Measurements from ENCODE around the gene EMCN. TPM values are rescaled to one million over a fixed set of nuclear protein-coding genes. Genes with fewer than 3 reads are reported as not detected.

The EMCN gene
- total and polyA plus RNA-seq, 10 of the 15 experiments (the other 5 are each of a cell fraction or from before 2014, with no cell fraction given): not detected

- DNase-seq (ENCODE audit: low read depth, low spot score) (no peak), ATAC-seq (no peak), FAIRE-seq (no peak)
- ChIA-PET RAD21 (ENCODE audit: unreplicated experiment) (no interaction called here), CTCF (no interaction called here), POLR2A (interaction anchor here (1.0 kb wide), 1 partner anchor 515 kb away, joined by 3 read pairs; no protein-coding TSS in a partner anchor), SMC1A (ENCODE audit: uncharacterized antibody, unreplicated experiment) (no interaction called here)
- no peaks in the 10 kb centered on the region for H4K20me1 ChIP-seq (ENCODE audit: control insufficient read depth, insufficient read depth)
- WGBS (ENCODE audit: insufficient coverage, insufficient replicate concordance, low lambda C conversion rate, missing lambda C conversion rate): 0% methylated on average over 1 of the region's 1 CpG
- in situ Hi-C loops (cut with MboI): no loop called here
- no peak overlapping the region for H3K4me2 ChIP-seq (ENCODE audit: control insufficient read depth, insufficient read depth)
- TF ChIP-seq SMAD1 (IDR thresholded peaks at IDR 0.05; ENCODE audit: low read depth, partially characterized antibody): no peak
- no peaks in the 10 kb centered on the region for H3K79me2 ChIP-seq (ENCODE audit: control insufficient read depth, insufficient read depth, low read length)
- no peaks in the 10 kb centered on the region for H3K27me3 ChIP-seq (replicated peaks in 1 of 2; ENCODE audit: control insufficient read depth in 2 of 2, insufficient read depth in 2 of 2, low read length in 1 of 2)
- no TSS peak for BruUV-seq (replicated peaks)
- no peak overlapping the region for H3K9ac ChIP-seq (ENCODE audit: control insufficient read depth, insufficient read depth, low read length)
- no peaks in the 10 kb centered on the region for H3K4me1 ChIP-seq (ENCODE audit: control insufficient read depth, insufficient read depth, low read length)
- no peak overlapping the region for H3K27ac ChIP-seq (ENCODE audit: control insufficient read depth, insufficient read depth)
- H3K4me3 ChIP-seq: no peak overlapping the region
- H2AFZ ChIP-seq (ENCODE audit: control insufficient read depth, low read depth, low read length): no peak overlapping the region
- H3K9me3 ChIP-seq (replicated peaks; ENCODE audit: control insufficient read depth, insufficient read depth, low read length): no peaks in the 10 kb centered on the region
- intact Hi-C loops (cut with micrococcal nuclease; ENCODE audit: unreplicated experiment): no loop called here
- no peaks in the 10 kb centered on the region for H3K36me3 ChIP-seq (ENCODE audit: control insufficient read depth in 2 of 2, insufficient read depth in 2 of 2, low read length in 1 of 2)
Observed at GRCh38 chr4:100466501-100466900, 51.3 kb downstream of the EMCN start.

GRCh38 chr4:100461807-100462605, 55.8 kb downstream of the EMCN start:
- Histone ChIP-seq H3K9ac (ENCODE audit: control insufficient read depth, insufficient read depth, low read length) (no peak overlapping the region), H3K4me3 (no peak overlapping the region), H3K4me2 (ENCODE audit: control insufficient read depth, insufficient read depth) (no peak overlapping the region), H3K79me2 (ENCODE audit: control insufficient read depth, insufficient read depth, low read length) (no peaks in the 10 kb centered on the region), H4K20me1 (ENCODE audit: control insufficient read depth, insufficient read depth) (no peaks in the 10 kb centered on the region), H3K36me3 (ENCODE audit: control insufficient read depth in 2 of 2, insufficient read depth in 2 of 2, low read length in 1 of 2) (no peaks in the 10 kb centered on the region), H3K4me1 (ENCODE audit: control insufficient read depth, insufficient read depth, low read length) (no peaks in the 10 kb centered on the region), H3K9me3 (replicated peaks; ENCODE audit: control insufficient read depth, insufficient read depth, low read length) (no peaks in the 10 kb centered on the region), H3K27me3 (replicated peaks in 1 of 2; ENCODE audit: control insufficient read depth in 2 of 2, insufficient read depth in 2 of 2, low read length in 1 of 2) (no peaks in the 10 kb centered on the region), H2AFZ (ENCODE audit: control insufficient read depth, low read depth, low read length) (no peak overlapping the region), H3K27ac (ENCODE audit: control insufficient read depth, insufficient read depth) (no peak overlapping the region)
- WGBS (ENCODE audit: insufficient coverage, insufficient replicate concordance, low lambda C conversion rate, missing lambda C conversion rate): 17% methylated on average over 5 of the region's 5 CpGs
- FAIRE-seq (no peak), DNase-seq (ENCODE audit: low read depth, low spot score) (no peak), ATAC-seq (no peak)
- in situ Hi-C loops (cut with MboI) (no loop called here), intact Hi-C loops (cut with micrococcal nuclease; ENCODE audit: unreplicated experiment) (no loop called here)
- SMC1A ChIA-PET (ENCODE audit: uncharacterized antibody, unreplicated experiment): no interaction called here
- CTCF ChIA-PET: no interaction called here
- RAD21 ChIA-PET (ENCODE audit: unreplicated experiment): no interaction called here
- BruUV-seq (replicated peaks): no TSS peak
- POLR2A ChIA-PET: no interaction called here
- TF ChIP-seq ZZZ3 (IDR thresholded peaks at IDR 0.05; ENCODE audit: control insufficient read depth, insufficient read length, low read depth): no peak
- TF ChIP-seq HCFC1 (IDR thresholded peaks at IDR 0.05; ENCODE audit: low read length): no peak
- TF ChIP-seq MYC (IDR thresholded peaks at IDR 0.05; ENCODE audit: insufficient read depth, insufficient read length, insufficient replicate concordance, low read length, severe bottlenecking): no peak
- TF ChIP-seq FOXK2 (IDR thresholded peaks at IDR 0.05): no peak
- no peak for TF ChIP-seq EP300 (IDR thresholded peaks at IDR 0.05; ENCODE audit: borderline replicate concordance in 1 of 2, control insufficient read depth in 1 of 2, low read depth in 2 of 2, low read length in 2 of 2)
- TF ChIP-seq ZBTB33 (IDR thresholded peaks at IDR 0.05): no peak
- no peak for TF ChIP-seq MEF2A (IDR thresholded peaks at IDR 0.05; ENCODE audit: insufficient read depth, low read depth, low read length)
- TF ChIP-seq RAD51 (IDR thresholded peaks at IDR 0.05): no peak
- TF ChIP-seq STAT3 (IDR thresholded peaks at IDR 0.05; ENCODE audit: low read depth, low read length): no peak
- no peak for TF ChIP-seq USF1 (IDR thresholded peaks at IDR 0.05; ENCODE audit: borderline replicate concordance, extremely low read length, insufficient read depth, low read depth, low read length)
- TF ChIP-seq SMAD1 (IDR thresholded peaks at IDR 0.05; ENCODE audit: low read depth, partially characterized antibody): no peak
- no peak for TF ChIP-seq ATF7 (IDR thresholded peaks at IDR 0.05; ENCODE audit: low read depth)
- TF ChIP-seq RCOR1 (conservative IDR thresholded peaks at IDR 0.05; ENCODE audit: low read depth, low read length): no peak
- no peak for TF ChIP-seq BACH1 (IDR thresholded peaks at IDR 0.05; ENCODE audit: borderline replicate concordance)
